Mammary epithelial cell (primary cell): ENCODE results near the gene MARCHF6.

ENCODE experiments used
- CTCF ChIP-seq, 2 donors: IDR thresholded peaks in 1 of 2; conservative IDR thresholded peaks in 1 of 2; 2 replicates each; pipeline ENCODE4 v1.5.1; 2011 to 2012; ENCODE audit warnings: inconsistent platforms in 2 of 2, low read length in 2 of 2, mild to moderate bottlenecking in 2 of 2, control low read depth in 1 of 2, low read depth in 1 of 2; ENCODE audit not compliant: insufficient read depth in 1 of 2; ENCODE audit errors: extremely low read depth in 1 of 2
- EZH2 ChIP-seq: IDR thresholded peaks from 2 replicates; pipeline ENCODE4 v1.6.1; 2012; ENCODE audit warnings: low read length, inconsistent platforms, borderline replicate concordance

GRCh38 chr5:10303699-10304170, 49.8 kb upstream of the MARCHF6 start:
- TF ChIP-seq CTCF (conservative IDR thresholded peaks at IDR 0.05 in 1 of 2, IDR thresholded peaks at IDR 0.05 in 1 of 2; ENCODE audit: extremely low read depth in 1 of 2, insufficient read depth in 1 of 2, low read depth in 1 of 2, low read length in 2 of 2) = no peak
- TF ChIP-seq EZH2 = no peak
